HG03575 (cell line): ENCODE data around the gene PDGFB.

ENCODE experiments used
- ATAC-seq: cut with Tn5 transposase; IDR thresholded peaks from one replicate; pipeline ENCODE4 v1.9.1; 2021; ENCODE audit not compliant: unreplicated experiment, insufficient number of reproducible peaks, low FRiP score; ENCODE audit errors: extremely low read depth

The PDGFB gene

DNA sequence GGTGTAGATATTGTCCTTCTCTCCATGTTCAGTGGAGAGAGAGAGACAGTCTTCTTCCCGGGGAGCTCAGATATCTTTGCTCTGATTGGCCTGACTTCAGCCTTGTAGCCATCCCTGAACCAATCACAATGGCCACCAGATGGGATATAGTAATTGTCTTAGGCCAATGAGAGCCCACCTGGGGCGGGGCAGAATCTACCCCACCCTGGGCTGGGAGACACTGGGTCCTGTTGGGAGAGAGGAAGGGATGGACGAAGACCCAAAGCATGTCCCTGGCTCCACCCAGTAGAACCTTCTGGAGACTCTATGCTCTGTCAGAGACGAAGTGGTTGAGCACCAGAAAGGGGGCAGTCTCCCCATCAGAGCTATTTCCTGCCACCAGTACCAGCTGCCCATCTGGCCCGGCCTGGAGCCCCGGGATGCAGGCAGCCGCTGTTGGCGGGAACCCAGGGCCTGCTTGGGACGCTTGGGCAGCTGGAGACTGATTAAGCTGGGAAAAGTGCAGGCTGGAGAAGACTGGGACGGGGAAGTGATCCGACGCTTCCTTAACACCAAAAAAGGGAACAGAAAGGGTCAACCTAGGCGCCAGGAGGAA is 60.7 kb downstream of the PDGFB start:
- no peak for ATAC-seq

DNA sequence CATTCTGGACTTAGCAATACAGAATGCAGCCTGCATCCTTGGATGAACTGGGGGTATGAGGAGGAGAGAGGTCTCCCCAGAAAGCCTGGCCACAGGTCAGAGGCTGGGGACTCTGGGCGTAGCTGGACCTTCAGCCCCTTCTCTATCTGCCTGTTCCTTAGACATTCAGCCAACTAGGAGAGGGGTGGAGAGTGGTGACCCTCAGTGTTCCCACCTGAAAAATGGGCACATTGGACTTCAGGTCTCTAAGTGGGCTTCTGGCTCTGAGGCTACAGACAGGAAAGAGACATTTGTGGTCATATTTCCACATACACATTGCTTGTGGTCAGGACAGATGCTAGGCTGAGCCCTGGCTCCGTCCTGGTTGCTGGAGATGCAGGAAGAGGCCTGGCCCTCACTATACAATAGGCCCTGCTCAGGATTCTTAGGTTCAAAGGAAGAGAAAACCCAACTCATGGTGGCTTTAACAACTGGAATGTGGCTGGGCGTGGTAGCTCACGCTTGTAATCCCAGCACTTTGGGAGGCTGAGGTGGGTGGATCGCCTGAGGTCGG is 62.2 kb downstream of the PDGFB start:
- no peak for ATAC-seq

- no peak for ATAC-seq
Observed at GRCh38 chr22:39181778-39182177, 63.0 kb downstream of the PDGFB start.

- ATAC-seq, result no peak
Observed at GRCh38 chr22:39181356-39181755, 63.4 kb downstream of the PDGFB start.

DNA sequence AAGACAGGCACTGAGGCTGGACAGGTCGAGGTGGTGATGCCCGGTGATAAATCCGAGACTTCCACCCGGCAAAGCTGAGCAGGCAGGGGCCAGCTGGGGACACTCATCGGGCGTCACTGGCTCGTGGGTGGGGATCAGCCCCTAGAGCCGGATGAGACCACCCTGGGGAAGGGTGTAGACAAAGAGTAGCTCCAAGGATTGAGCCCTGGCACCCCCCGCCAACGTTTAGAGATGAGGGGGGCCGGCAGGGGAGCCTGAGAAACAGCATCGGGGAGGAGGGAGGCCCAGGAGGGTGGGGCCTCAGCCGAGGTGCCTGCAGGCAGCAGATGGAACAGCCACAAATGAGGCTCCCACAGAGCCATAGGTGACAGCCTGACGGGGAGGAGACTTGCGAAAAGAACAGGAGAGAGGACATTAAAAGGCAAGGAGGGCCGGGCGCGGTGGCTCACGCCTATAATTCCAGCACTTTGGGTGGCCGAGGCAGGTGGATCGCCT is 64.9 kb downstream of the PDGFB start:
- no peak for ATAC-seq

DNA sequence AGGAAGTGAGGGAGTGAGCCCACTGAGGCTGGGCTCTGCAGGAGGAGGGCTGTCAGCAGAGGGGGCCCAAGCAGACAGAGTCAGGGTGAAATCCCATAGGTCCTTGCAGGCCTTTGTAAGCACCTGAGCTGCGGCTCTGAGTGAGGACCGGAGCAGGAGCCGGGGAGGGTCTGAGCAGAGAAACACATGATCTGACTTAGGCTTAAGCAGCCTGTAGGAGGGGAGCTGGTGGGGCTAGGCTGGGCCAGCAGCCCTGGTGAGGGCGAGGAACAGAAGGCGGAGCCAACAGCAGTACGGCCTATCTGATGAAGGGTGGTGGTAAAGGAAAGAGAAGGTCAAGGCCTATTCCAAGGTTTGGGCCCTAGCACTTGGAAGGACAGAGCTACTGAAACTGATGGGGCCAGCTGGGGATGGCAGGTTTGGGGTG is 65.4 kb downstream of the PDGFB start:
- no peak for ATAC-seq

DNA sequence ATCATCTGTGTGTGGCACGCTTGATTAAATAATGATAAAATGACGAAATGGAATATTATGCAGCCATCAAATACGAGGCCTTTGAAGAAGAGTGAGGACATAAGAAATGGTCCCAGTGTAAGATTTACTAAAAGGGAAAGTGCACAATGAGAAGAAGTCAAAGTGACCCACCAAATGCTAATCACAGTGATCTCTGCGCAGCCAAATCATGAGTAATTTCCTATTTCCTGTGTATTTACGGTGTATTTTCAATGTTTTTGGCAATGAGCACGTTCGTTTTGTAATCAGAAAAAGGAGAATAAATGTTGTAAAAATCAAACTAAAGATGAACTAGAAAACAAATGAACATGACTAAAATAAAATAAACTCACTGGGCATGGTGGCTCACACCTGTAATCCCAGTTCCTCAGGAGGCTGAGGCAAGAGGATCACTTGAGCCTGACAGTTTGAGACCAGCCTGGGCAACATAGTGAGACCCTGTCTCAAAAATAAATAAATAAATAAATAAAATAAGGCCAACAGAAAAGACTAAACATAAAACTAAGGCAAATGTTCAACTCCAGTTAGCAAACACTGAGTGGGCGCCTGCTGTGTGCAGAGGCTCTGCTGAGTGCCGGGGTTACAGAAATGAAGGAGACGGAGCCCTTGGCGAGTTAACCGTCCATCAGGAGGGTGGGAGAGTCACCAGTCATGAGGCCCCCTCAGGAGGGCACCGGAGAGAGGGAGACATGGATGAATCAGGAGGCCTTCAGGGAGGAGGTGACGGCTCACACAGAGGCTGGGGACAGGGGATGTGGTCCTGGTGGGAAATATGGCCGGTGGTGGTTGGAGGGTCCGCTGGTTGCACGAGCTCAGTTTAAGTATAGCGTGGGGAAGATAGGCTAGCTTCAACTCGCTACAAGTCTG is 66.3 kb downstream of the PDGFB start:
- ATAC-seq, result no peak

GRCh38 chr22:39177791-39178190 is 67.0 kb downstream of the PDGFB start:
- no peak for ATAC-seq

GRCh38 chr22:39177456-39177775 is 67.4 kb downstream of the PDGFB start:
- ATAC-seq, result no peak

GRCh38 chr22:39176714-39177455 is 67.9 kb downstream of the PDGFB start:
- ATAC-seq, result no peak

DNA sequence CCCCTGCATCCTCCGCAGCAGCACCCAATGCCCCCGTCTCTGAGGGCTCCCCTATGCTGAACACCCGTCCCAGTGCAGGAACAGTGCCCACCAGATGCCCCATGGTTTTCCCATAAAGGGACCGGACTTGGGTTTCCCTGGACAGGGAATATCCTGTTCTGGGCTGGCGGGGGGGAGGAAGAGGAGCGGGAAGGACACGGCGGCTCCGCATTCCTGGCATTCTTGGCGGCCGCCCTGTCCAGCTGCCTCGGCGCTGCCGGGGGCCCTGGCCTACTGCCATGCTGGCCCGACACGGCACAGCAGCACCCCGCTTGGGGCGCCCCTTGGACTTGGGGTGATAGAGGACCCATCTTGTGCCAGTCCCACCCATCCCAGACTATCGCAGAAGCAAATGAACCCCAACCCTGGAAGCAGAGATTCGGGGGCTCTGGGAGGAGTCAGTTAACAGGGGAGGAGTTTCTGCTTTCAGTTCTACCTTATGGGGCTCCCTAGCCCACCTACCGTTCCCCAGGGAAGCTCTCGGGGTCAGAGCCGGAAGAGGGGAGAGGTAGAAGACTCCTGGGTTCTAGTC is 68.6 kb downstream of the PDGFB start:
- ATAC-seq, result no peak

GRCh38 chr22:39175353-39176142 is 69.2 kb downstream of the PDGFB start:
- ATAC-seq, result no peak

DNA sequence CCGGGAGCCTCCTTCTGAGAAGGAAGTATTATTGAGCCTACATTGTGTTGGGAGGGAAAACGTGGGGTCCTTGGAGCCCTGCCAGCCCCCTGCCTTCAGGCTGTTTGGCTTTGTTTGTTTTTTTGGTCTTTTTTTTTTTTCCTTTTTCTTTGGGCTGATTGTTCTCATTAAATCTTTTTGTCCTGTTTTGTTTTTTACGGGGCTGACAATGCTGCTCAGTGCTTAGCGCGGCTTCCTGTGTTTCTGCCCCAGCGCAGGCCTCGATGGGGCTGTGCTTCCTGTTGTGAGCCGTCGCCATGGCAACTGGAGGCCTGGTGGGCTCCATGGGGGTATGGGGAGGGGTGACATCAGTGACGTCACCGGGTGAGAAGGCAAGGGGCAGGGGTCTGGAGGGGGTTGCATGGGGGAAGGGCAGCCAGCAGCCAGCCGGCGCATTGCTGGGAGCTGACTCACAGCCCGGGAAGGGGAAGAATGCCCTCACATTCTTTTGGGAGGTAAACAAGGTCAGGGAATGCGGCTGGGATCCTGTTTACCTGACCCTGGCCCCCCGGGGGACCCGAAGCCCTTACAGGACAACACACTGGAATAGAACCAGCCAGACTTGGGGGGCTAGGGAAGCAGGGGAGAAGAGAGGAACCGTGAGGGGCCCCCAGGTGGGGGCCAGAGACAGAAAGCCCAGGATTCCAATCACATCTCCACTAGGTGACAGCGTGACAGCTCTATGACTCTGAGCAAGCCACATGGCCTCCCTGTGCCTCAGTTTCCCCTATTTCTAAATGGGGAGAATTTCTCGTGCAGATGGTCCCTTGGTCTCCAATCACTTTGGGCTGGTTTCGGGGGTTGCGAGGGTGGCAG is 70.1 kb downstream of the PDGFB start:
- ATAC-seq, result no peak

- ATAC-seq, result no peak
Observed at GRCh38 chr22:39173787-39174497, 70.8 kb downstream of the PDGFB start.
